IMR-90 (cell line): Measurements from ENCODE around the gene PXMP2. TPM values are rescaled to one million over a fixed set of nuclear protein-coding genes. Genes with fewer than 3 reads are reported as not detected.

Experiments used
- ATAC-seq: fragments of 200-7000 bp; cut with Tn5 transposase; 2 replicates; pipeline ENCODE4 v1.9.1; 2020; ENCODE audit warnings: low read depth, mild to moderate bottlenecking, moderate library complexity
- BruUV-seq: library from RNA; stranded (reverse); fragments of 400-500 nt; replicated peaks from 2 replicates; lab custom pipeline; 2021; lab: Mats Ljungman, UMichigan
- CTCF ChIA-PET: fragments of 300-600 bp; formaldehyde crosslinking; extraction: SDS; loops from one replicate; lab custom pipeline; 2021; ENCODE audit warnings: antibody characterized with exemption; lab: Yijun Ruan, JAX
- POLR2A ChIA-PET: fragments of 300-600 bp; sonication (Branson Sonifier 250); formaldehyde crosslinking; loops from one replicate; lab custom pipeline; 2022; ENCODE audit warnings: antibody characterized with exemption; ENCODE audit not compliant: unreplicated experiment; lab: Charles Lee
- DNase-seq: peaks from one replicate; pipeline ENCODE4 v3.0.0; 2013
- H2AFZ ChIP-seq: replicated peaks from 2 replicates; pipeline ENCODE3; 2013; ENCODE audit warnings: low read length, mild to moderate bottlenecking; ENCODE audit not compliant: poor library complexity
- H2AK5ac ChIP-seq: 2 replicates; pipeline ENCODE4 v1.6.1; 2013; ENCODE audit warnings: low read depth, low read length, inconsistent platforms
- H2AK9ac ChIP-seq: replicated peaks from 2 replicates; pipeline ENCODE3; 2013; ENCODE audit warnings: mild to moderate bottlenecking, low read depth, low read length, moderate library complexity; ENCODE audit not compliant: poor library complexity
- H2BK120ac ChIP-seq: 2 replicates; pipeline ENCODE4 v1.6.1; 2013; ENCODE audit warnings: low read depth, low read length, inconsistent platforms
- H2BK15ac ChIP-seq: 3 replicates; pipeline ENCODE4 v1.6.1; 2013; ENCODE audit warnings: low read depth, low read length, inconsistent platforms
- H2BK20ac ChIP-seq: 2 replicates; pipeline ENCODE4 v1.6.1; 2013; ENCODE audit warnings: low read depth, mild to moderate bottlenecking, inconsistent platforms, low read length, moderate library complexity
- H2BK5ac ChIP-seq: 2 replicates; pipeline ENCODE4 v1.6.1; 2013; ENCODE audit warnings: mild to moderate bottlenecking, low read depth, low read length, inconsistent platforms; ENCODE audit not compliant: poor library complexity, severe bottlenecking
- H3K14ac ChIP-seq: replicated peaks from 2 replicates; pipeline ENCODE4 v1.6.1; 2013; ENCODE audit warnings: low read depth, low read length, inconsistent platforms
- H3K18ac ChIP-seq: 2 replicates; pipeline ENCODE4 v1.6.1; 2013; ENCODE audit warnings: low read depth, low read length, control low read depth
- H3K23ac ChIP-seq: 2 replicates; pipeline ENCODE4 v1.6.1; 2013; ENCODE audit warnings: low read depth, low read length, inconsistent platforms
- H3K27ac ChIP-seq: 2 replicates; pipeline ENCODE4 v1.5.1; 2013; ENCODE audit warnings: mild to moderate bottlenecking, control low read depth, low read length; ENCODE audit not compliant: insufficient read depth
- H3K27me3 ChIP-seq: 2 replicates; pipeline ENCODE4 v1.6.1; 2013; ENCODE audit warnings: low read length; ENCODE audit not compliant: control insufficient read depth, insufficient read depth
- H3K36me3 ChIP-seq: 2 replicates; pipeline ENCODE4 v1.6.1; 2013; ENCODE audit warnings: low read length, mixed read lengths; ENCODE audit not compliant: control insufficient read depth, insufficient read depth
- H3K4ac ChIP-seq: 2 replicates; pipeline ENCODE4 v1.6.1; 2013; ENCODE audit warnings: low read depth, low read length, inconsistent platforms
- H3K4me1 ChIP-seq: 2 replicates; pipeline ENCODE4 v1.6.1; 2013; ENCODE audit warnings: low read length, mixed read lengths; ENCODE audit not compliant: control insufficient read depth, insufficient read depth
- H3K4me2 ChIP-seq: 2 replicates; pipeline ENCODE4 v1.6.1; 2013; ENCODE audit warnings: low read depth, mild to moderate bottlenecking, control low read depth, low read length, moderate library complexity
- H3K4me3 ChIP-seq: 2 replicates; pipeline ENCODE4 v1.5.1; 2013; ENCODE audit warnings: low read depth, mild to moderate bottlenecking, control low read depth, low read length, moderate library complexity; ENCODE audit not compliant: insufficient read depth
- H3K56ac ChIP-seq: 2 replicates; pipeline ENCODE4 v1.6.1; 2013; ENCODE audit warnings: low read length, inconsistent platforms; ENCODE audit not compliant: insufficient read depth; ENCODE audit errors: extremely low read depth
- H3K79me1 ChIP-seq, 2 experiments: 2 replicates each; pipeline ENCODE4 v1.6.1; 2013; ENCODE audit warnings: low read length in 2 of 2, inconsistent platforms in 1 of 2, low read depth in 1 of 2
- H3K9ac ChIP-seq: 2 replicates; pipeline ENCODE4 v1.6.1; 2013; ENCODE audit warnings: low read depth, low read length, control low read depth
- H3K9me1 ChIP-seq: 2 replicates; pipeline ENCODE4 v1.6.1; 2013; ENCODE audit warnings: low read length, inconsistent platforms; ENCODE audit not compliant: insufficient read depth
- H3K9me3 ChIP-seq: 2 replicates; pipeline ENCODE4 v1.6.1; 2013; ENCODE audit warnings: low read length; ENCODE audit not compliant: control insufficient read depth, insufficient read depth
- H4K20me1 ChIP-seq: 2 replicates; pipeline ENCODE4 v1.6.1; 2013; ENCODE audit warnings: low read length, inconsistent platforms; ENCODE audit not compliant: insufficient read depth
- H4K5ac ChIP-seq: 2 replicates; pipeline ENCODE4 v1.6.1; 2013; ENCODE audit warnings: mild to moderate bottlenecking, low read depth, low read length, control low read depth
- H4K8ac ChIP-seq, 2 experiments: 2 replicates each; pipeline ENCODE4 v1.6.1; 2013; ENCODE audit warnings: low read depth in 2 of 2, low read length in 2 of 2, control low read depth in 1 of 2, inconsistent platforms in 1 of 2
- H4K91ac ChIP-seq: 2 replicates; pipeline ENCODE4 v1.6.1; 2013; ENCODE audit warnings: low read depth, low read length, inconsistent platforms; ENCODE audit not compliant: insufficient read depth
- BHLHE40 ChIP-seq: fragments of 150-350 bp; IDR thresholded peaks from 2 replicates; pipeline ENCODE4 v1.6.1; 2016; ENCODE audit warnings: mild to moderate bottlenecking, low read depth, low read length
- CEBPB ChIP-seq: IDR thresholded peaks from 2 replicates; pipeline ENCODE4 v1.6.1; 2012; ENCODE audit warnings: low read depth, low read length, improper control_type of control experiment
- CHD1 ChIP-seq: IDR thresholded peaks from 2 replicates; pipeline ENCODE4 v1.6.1; 2012; ENCODE audit warnings: low read depth, low read length, improper control_type of control experiment
- FOS ChIP-seq: fragments of 150-350 bp; IDR thresholded peaks from 2 replicates; pipeline ENCODE4 v1.6.1; 2016; ENCODE audit warnings: low read depth, low read length
- MAFK ChIP-seq: IDR thresholded peaks from 2 replicates; pipeline ENCODE4 v1.6.1; 2012; ENCODE audit warnings: low read depth, low read length, improper control_type of control experiment
- MAZ ChIP-seq: IDR thresholded peaks from 2 replicates; pipeline ENCODE4 v1.6.1; 2012; ENCODE audit warnings: low read depth, mild to moderate bottlenecking, low read length, improper control_type of control experiment, moderate library complexity, borderline replicate concordance
- MXI1 ChIP-seq: IDR thresholded peaks from 2 replicates; pipeline ENCODE4 v1.6.1; 2012; ENCODE audit warnings: low read depth, mild to moderate bottlenecking, low read length, moderate library complexity, borderline replicate concordance
- NFE2L2 ChIP-seq: fragments of 150-350 bp; IDR thresholded peaks from 2 replicates; pipeline ENCODE4 v1.6.1; 2016; ENCODE audit warnings: low read depth, mild to moderate bottlenecking, low read length
- POLR2A ChIP-seq: IDR thresholded peaks from 2 replicates; pipeline ENCODE4 v1.6.1; 2012; ENCODE audit warnings: mild to moderate bottlenecking, low read depth, low read length
- RAD21 ChIP-seq: IDR thresholded peaks from 2 replicates; pipeline ENCODE4 v1.6.1; 2012; ENCODE audit warnings: low read length, improper control_type of control experiment
- RCOR1 ChIP-seq: IDR thresholded peaks from 2 replicates; pipeline ENCODE4 v1.6.1; 2012; ENCODE audit warnings: mild to moderate bottlenecking, low read length, improper control_type of control experiment; ENCODE audit not compliant: insufficient replicate concordance
- RFX5 ChIP-seq: IDR thresholded peaks from 2 replicates; pipeline ENCODE4 v1.8.0; 2012; ENCODE audit warnings: low read depth, mild to moderate bottlenecking, low read length, moderate library complexity
- SMC3 ChIP-seq: fragments of 150-350 bp; IDR thresholded peaks from 2 replicates; pipeline ENCODE4 v1.6.1; 2016; ENCODE audit warnings: low read depth, mild to moderate bottlenecking, antibody characterized with exemption, low read length, moderate library complexity
- WGBS, 2 experiments: methylation state at CpG; one replicate each; pipeline versions ENCODE4 v1.1.5 to v1.1.7; 2013; ENCODE audit warnings: missing lambda C conversion rate in 2 of 2; ENCODE audit not compliant: insufficient read length in 1 of 2; ENCODE audit errors: extremely low coverage in 2 of 2; 5-methylcytosine and 5-hydroxymethylcytosine counted together
- dilution Hi-C: fragments of 300-500 bp; cut with HindIII; formaldehyde crosslinking; loops from one replicate; pipeline ENCODE4 v1.14.3; 2018; ENCODE audit warnings: low sequenced_read_pairs; ENCODE audit not compliant: unreplicated experiment
- in situ Hi-C: fragments of 300-500 bp; cut with MboI; formaldehyde crosslinking; loops from 3 replicates; pipeline ENCODE4 v1.14.3; 2019; ENCODE audit warnings: low sequenced_read_pairs, inconsistent platforms, mixed read lengths
- intact Hi-C: fragments of 100-400 bp; cut with micrococcal nuclease; formaldehyde crosslinking; loops from 2 replicates; pipeline ENCODE4 v1.10.0; 2022
- polyA plus RNA-seq, 3 experiments: library from polyadenylated mRNA; depleted of rRNA; stranded (reverse); fragments of >200 nt; gene quantifications; 2 replicates each; pipeline ENCODE4 v1.2.3, GENCODE V29; 2012; ENCODE audit warnings: low replicate concordance in 1 of 3
- total RNA-seq: library from RNA; depleted of rRNA; stranded (reverse); fragments of >200 nt; gene quantifications from 2 replicates; pipeline ENCODE4 v1.2.3, GENCODE V29; 2012
- TF ChIP-seq, protein P1 (sequence below): conservative IDR thresholded peaks from 2 replicates; pipeline ENCODE4 v1.5.1; 2012; ENCODE audit warnings: mild to moderate bottlenecking, low read depth, low read length, improper control_type of control experiment
- TF ChIP-seq, protein P2 (sequence below): fragments of 150-350 bp; IDR thresholded peaks from 2 replicates; pipeline ENCODE4 v1.6.1; 2017; ENCODE audit warnings: mild to moderate bottlenecking, antibody characterized with exemption, low read length, low read depth
- TF ChIP-seq, protein P3 (sequence below): fragments of 150-350 bp; IDR thresholded peaks from 2 replicates; pipeline ENCODE4 v1.6.1; 2016; ENCODE audit warnings: low read depth, mild to moderate bottlenecking, low read length, moderate library complexity, borderline replicate concordance

The PXMP2 gene
- total and polyA plus RNA-seq, 2 of the 4 experiments (the other 2 are of a cell fraction) = 10.9 to 20.1 TPM

DNA sequence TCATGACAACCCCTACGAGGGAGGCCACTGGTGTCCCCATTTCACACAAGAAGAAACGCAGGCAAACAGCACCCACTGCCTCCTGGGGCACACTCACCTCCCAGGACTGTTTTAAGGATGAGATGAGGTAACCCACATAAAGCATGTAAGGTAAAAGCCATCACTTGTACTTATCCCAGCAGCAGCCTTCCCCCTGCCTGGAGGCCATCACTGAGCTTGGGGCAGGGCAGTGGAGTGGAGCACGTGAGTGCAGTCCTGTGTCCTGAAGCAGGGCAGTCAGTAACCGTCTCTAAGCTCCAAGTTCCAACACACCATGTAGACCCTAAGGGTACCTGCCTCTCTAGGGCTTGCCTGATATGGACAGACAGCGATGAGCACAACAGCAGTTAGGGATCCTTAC, 2.0 kb upstream of the PXMP2 start:
- CTCF ChIA-PET = no interaction called here
- Histone ChIP-seq H4K5ac (no peak overlapping the region), H4K91ac (no peak overlapping the region), H4K8ac (no peak overlapping the region), H3K4me2 (no peak overlapping the region), H2BK20ac (no peak overlapping the region), H4K20me1 (peaks cover 6% of the 10 kb centered on the region; the same call in 1 of the 2 replicates), H3K4me1 (peaks cover 3% of the 10 kb centered on the region; the same call in 1 of the 2 replicates), H3K27ac (no peak overlapping the region), H2BK15ac (no peak overlapping the region), H3K14ac (no peak overlapping the region), H3K9me3 (no peaks in the 10 kb centered on the region), H2AK5ac (no peak overlapping the region), H3K23ac (no peak overlapping the region), H3K9ac (no peak overlapping the region), H3K56ac (no peak overlapping the region), H3K27me3 (no peaks in the 10 kb centered on the region), H3K9me1 (no peaks in the 10 kb centered on the region; the same call in 1 of the 2 replicates), H3K18ac (no peak overlapping the region), H3K79me1 (peaks cover 21 to 25% of the 10 kb centered on the region in 2 experiments), H3K4ac (no peak overlapping the region), H3K36me3 (peaks cover 3% of the 10 kb centered on the region; the same call in 1 of the 2 replicates), H3K4me3 (no peak overlapping the region), H2AK9ac (no peak overlapping the region), H2BK120ac (no peak overlapping the region), H2AFZ (no peak overlapping the region), H2BK5ac (no peak overlapping the region)
- TF ChIP-seq MAFK (no peak), SMC3 (no peak), BHLHE40 (no peak), NFE2L2 (no peak), RFX5 (no peak), MAZ (no peak), CHD1 (no peak), CEBPB (no peak), POLR2A (no peak), RCOR1 (no peak), FOS (no peak), MXI1 (no peak), RAD21 (no peak)
- TF ChIP-seq, protein P1, sequence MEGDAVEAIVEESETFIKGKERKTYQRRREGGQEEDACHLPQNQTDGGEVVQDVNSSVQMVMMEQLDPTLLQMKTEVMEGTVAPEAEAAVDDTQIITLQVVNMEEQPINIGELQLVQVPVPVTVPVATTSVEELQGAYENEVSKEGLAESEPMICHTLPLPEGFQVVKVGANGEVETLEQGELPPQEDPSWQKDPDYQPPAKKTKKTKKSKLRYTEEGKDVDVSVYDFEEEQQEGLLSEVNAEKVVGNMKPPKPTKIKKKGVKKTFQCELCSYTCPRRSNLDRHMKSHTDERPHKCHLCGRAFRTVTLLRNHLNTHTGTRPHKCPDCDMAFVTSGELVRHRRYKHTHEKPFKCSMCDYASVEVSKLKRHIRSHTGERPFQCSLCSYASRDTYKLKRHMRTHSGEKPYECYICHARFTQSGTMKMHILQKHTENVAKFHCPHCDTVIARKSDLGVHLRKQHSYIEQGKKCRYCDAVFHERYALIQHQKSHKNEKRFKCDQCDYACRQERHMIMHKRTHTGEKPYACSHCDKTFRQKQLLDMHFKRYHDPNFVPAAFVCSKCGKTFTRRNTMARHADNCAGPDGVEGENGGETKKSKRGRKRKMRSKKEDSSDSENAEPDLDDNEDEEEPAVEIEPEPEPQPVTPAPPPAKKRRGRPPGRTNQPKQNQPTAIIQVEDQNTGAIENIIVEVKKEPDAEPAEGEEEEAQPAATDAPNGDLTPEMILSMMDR = no peak
- TF ChIP-seq, protein P2, sequence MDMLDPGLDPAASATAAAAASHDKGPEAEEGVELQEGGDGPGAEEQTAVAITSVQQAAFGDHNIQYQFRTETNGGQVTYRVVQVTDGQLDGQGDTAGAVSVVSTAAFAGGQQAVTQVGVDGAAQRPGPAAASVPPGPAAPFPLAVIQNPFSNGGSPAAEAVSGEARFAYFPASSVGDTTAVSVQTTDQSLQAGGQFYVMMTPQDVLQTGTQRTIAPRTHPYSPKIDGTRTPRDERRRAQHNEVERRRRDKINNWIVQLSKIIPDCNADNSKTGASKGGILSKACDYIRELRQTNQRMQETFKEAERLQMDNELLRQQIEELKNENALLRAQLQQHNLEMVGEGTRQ = no peak
- TF ChIP-seq, protein P3, sequence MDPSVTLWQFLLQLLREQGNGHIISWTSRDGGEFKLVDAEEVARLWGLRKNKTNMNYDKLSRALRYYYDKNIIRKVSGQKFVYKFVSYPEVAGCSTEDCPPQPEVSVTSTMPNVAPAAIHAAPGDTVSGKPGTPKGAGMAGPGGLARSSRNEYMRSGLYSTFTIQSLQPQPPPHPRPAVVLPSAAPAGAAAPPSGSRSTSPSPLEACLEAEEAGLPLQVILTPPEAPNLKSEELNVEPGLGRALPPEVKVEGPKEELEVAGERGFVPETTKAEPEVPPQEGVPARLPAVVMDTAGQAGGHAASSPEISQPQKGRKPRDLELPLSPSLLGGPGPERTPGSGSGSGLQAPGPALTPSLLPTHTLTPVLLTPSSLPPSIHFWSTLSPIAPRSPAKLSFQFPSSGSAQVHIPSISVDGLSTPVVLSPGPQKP = no peak
- POLR2A ChIA-PET = no interaction called here
- no TSS peak for BruUV-seq
- WGBS, 2 experiments = no CpG with 5 or more reads among the region's 5 CpGs
- DNase-seq (no peak), ATAC-seq (no peak)
- in situ Hi-C loops (no loop called here), dilution Hi-C loops (no loop called here), intact Hi-C loops (no loop called here)
